A549 (cell line): ENCODE results near the gene TMEM154. TPM values are rescaled to one million over a fixed set of nuclear protein-coding genes. Genes with fewer than 3 reads are reported as not detected.

ENCODE experiments used
- ATAC-seq, 2 experiments: fragments of 200-7000 bp in 1 of 2; fragments of >200 bp in 1 of 2; cut with Nextera tagmentation in 1 of 2; cut with Tn5 transposase in 1 of 2; 3 replicates each; pipeline versions ENCODE4 v1.8.0 to v1.9.1; 2018 to 2020; ENCODE audit warnings: mild to moderate bottlenecking in 1 of 2, moderate library complexity in 1 of 2
- CTCF ChIA-PET: fragments of 300-600 bp; sonication (Branson Sonifier 250); formaldehyde crosslinking; extraction: SDS; loops from one replicate; lab custom pipeline; 2021; ENCODE audit warnings: antibody characterized with exemption, inconsistent platforms; lab: Yijun Ruan, JAX
- POLR2A ChIA-PET: fragments of 350-600 bp; formaldehyde crosslinking; extraction: SDS; loops from one replicate; lab custom pipeline; 2021; ENCODE audit warnings: antibody characterized with exemption, inconsistent platforms; lab: Yijun Ruan, JAX
- DNase-seq, 2 experiments: peaks; one replicate each; pipeline versions ENCODE4 v3.0.0 to v3.0.0-alpha.2; 2011 to 2016; ENCODE audit warnings: low read depth in 1 of 2, low spot score in 1 of 2
- FAIRE-seq: peaks from 2 replicates; lab custom pipeline; 2011; peaks lifted over from hg19 to GRCh38; lab: Jason Lieb, UNC
- H3K27ac ChIP-seq, 2 experiments: fragments of >200 bp; sonication (Bioruptor Twin); formaldehyde crosslinking; 3 replicates each; pipeline ENCODE4 v1.5.1; 2016 to 2017
- H3K4me1 ChIP-seq: fragments of >200 bp; sonication (Bioruptor Twin); formaldehyde crosslinking; 3 replicates; pipeline ENCODE4 v1.6.1; 2016
- H3K4me2 ChIP-seq: fragments of >200 bp; sonication (Bioruptor Twin); formaldehyde crosslinking; 3 replicates; pipeline ENCODE4 v1.6.1; 2016
- H3K4me3 ChIP-seq: fragments of >200 bp; sonication (Bioruptor Twin); formaldehyde crosslinking; 3 replicates; pipeline ENCODE4 v1.5.1; 2016
- H3K9me3 ChIP-seq: fragments of >200 bp; sonication (Bioruptor Twin); formaldehyde crosslinking; 3 replicates; pipeline ENCODE4 v1.6.1; 2016
- ATOH8 ChIP-seq: fragments of 250-450 bp; sonication (Bioruptor Pico); IDR thresholded peaks from 2 replicates; pipeline ENCODE4 v1.5.0; 2020; ENCODE audit warnings: low read depth, mild to moderate bottlenecking, moderate library complexity
- BCL3 ChIP-seq: fragments of >200 bp; sonication (Bioruptor Twin); formaldehyde crosslinking; IDR thresholded peaks from 3 replicates; pipeline ENCODE4 v1.6.1; 2016
- BHLHE40 ChIP-seq: IDR thresholded peaks from 2 replicates; pipeline ENCODE4 v1.6.1; 2012; ENCODE audit warnings: low read depth, low read length, inconsistent platforms
- CBX2 ChIP-seq: fragments of 200-600 bp; sonication (generic); IDR thresholded peaks from 2 replicates; pipeline ENCODE4 v1.6.1; 2016; ENCODE audit warnings: low read depth, mild to moderate bottlenecking, borderline replicate concordance
- CBX8 ChIP-seq: fragments of 200-600 bp; sonication (generic); IDR thresholded peaks from 2 replicates; pipeline ENCODE4 v1.6.1; 2016
- CEBPB ChIP-seq, 2 experiments: fragments of >200 bp in 1 of 2; sonication (Bioruptor Twin) in 1 of 2; formaldehyde crosslinking in 1 of 2; IDR thresholded peaks; 2 replicates each; pipeline ENCODE4 v1.6.1; 2012 to 2016
- CHD2 ChIP-seq: fragments of 150-350 bp; IDR thresholded peaks from 2 replicates; pipeline ENCODE4 v1.6.1; 2014; ENCODE audit warnings: low read length; ENCODE audit not compliant: partially characterized antibody
- CHD4 ChIP-seq: fragments of 200-600 bp; sonication (generic); IDR thresholded peaks from 2 replicates; pipeline ENCODE4 v1.6.1; 2016; ENCODE audit warnings: antibody characterized with exemption, mild to moderate bottlenecking, borderline replicate concordance
- E2F6 ChIP-seq: IDR thresholded peaks from 2 replicates; pipeline ENCODE4 v1.6.1; 2012; ENCODE audit warnings: low read depth, borderline replicate concordance
- EHMT2 ChIP-seq: fragments of 200-600 bp; sonication (generic); IDR thresholded peaks from 2 replicates; pipeline ENCODE4 v1.6.1; 2016; ENCODE audit warnings: antibody characterized with exemption, low read depth, mild to moderate bottlenecking, moderate library complexity
- ESRRA ChIP-seq: fragments of 150-350 bp; IDR thresholded peaks from 2 replicates; pipeline ENCODE4 v1.6.1; 2014; ENCODE audit warnings: mild to moderate bottlenecking, low read length, borderline replicate concordance
- FOSB ChIP-seq: fragments of 250-450 bp; sonication (Bioruptor Pico); IDR thresholded peaks from 2 replicates; pipeline ENCODE4 v1.5.0; 2020; ENCODE audit warnings: mild to moderate bottlenecking, moderate library complexity
- HES2 ChIP-seq: fragments of >200 bp; sonication (Bioruptor Twin); formaldehyde crosslinking; IDR thresholded peaks from 2 replicates; pipeline ENCODE4 v1.6.1; 2016
- HEYL ChIP-seq: fragments of 250-450 bp; sonication (Bioruptor Pico); IDR thresholded peaks from 2 replicates; pipeline ENCODE4 v1.8.0; 2021; ENCODE audit warnings: mild to moderate bottlenecking, moderate library complexity
- HMGXB4 ChIP-seq: fragments of 250-450 bp; sonication (Bioruptor Pico); IDR thresholded peaks from 2 replicates; pipeline ENCODE4 v1.5.0; 2021; ENCODE audit warnings: mild to moderate bottlenecking, moderate library complexity, borderline replicate concordance
- HOXA7 ChIP-seq: fragments of 250-450 bp; sonication (Bioruptor Pico); IDR thresholded peaks from 2 replicates; pipeline ENCODE4 v1.5.0; 2020; ENCODE audit warnings: mild to moderate bottlenecking, moderate library complexity
- JUN ChIP-seq, 2 experiments: fragments of >200 bp; sonication (Bioruptor Twin); formaldehyde crosslinking; IDR thresholded peaks; 2 replicates in 1 of 2; 3 replicates in 1 of 2; pipeline ENCODE4 v1.6.1; 2016 to 2017
- KDM5A ChIP-seq: fragments of 200-600 bp; sonication (generic); IDR thresholded peaks from 2 replicates; pipeline ENCODE4 v1.6.1; 2016; ENCODE audit warnings: antibody characterized with exemption, mild to moderate bottlenecking
- MAZ ChIP-seq: fragments of 150-350 bp; IDR thresholded peaks from 2 replicates; pipeline ENCODE4 v1.6.1; 2014; ENCODE audit warnings: antibody characterized with exemption, low read depth, low read length, borderline replicate concordance
- MYC ChIP-seq: IDR thresholded peaks from 2 replicates; pipeline ENCODE4 v1.6.1; 2012; ENCODE audit warnings: mild to moderate bottlenecking, inconsistent platforms, low read length, improper control_type of control experiment, borderline replicate concordance
- NFE2L2 ChIP-seq: fragments of 150-350 bp; conservative IDR thresholded peaks from 2 replicates; pipeline ENCODE4 v1.6.1; 2014; ENCODE audit warnings: low read length
- PHF8 ChIP-seq: fragments of 200-600 bp; sonication (generic); IDR thresholded peaks from 2 replicates; pipeline ENCODE4 v1.6.1; 2016; ENCODE audit warnings: low read depth, mild to moderate bottlenecking, antibody characterized with exemption, moderate library complexity, borderline replicate concordance
- POLR2AphosphoS2 ChIP-seq: conservative IDR thresholded peaks from 2 replicates; pipeline ENCODE4 v1.6.1; 2012; ENCODE audit warnings: low read length, improper control_type of control experiment, inconsistent platforms
- RCOR1 ChIP-seq: fragments of 150-350 bp; IDR thresholded peaks from 2 replicates; pipeline ENCODE4 v1.6.1; 2014; ENCODE audit warnings: antibody characterized with exemption, low read length, low read depth
- SREBF2 ChIP-seq: fragments of 450-650 bp; IDR thresholded peaks from 2 replicates; pipeline ENCODE4 v1.6.1; 2014; ENCODE audit warnings: mild to moderate bottlenecking, moderate library complexity
- TP53 ChIP-seq: fragments of 250-450 bp; sonication (Bioruptor Pico); IDR thresholded peaks from 2 replicates; pipeline ENCODE4 v1.5.0; 2021; ENCODE audit warnings: mild to moderate bottlenecking, moderate library complexity
- ZNF302 ChIP-seq: fragments of 250-450 bp; sonication (Bioruptor Pico); IDR thresholded peaks from 2 replicates; pipeline ENCODE4 v1.9.0; 2021; ENCODE audit warnings: inconsistent platforms, mild to moderate bottlenecking, moderate library complexity
- WGBS: methylation state at CpG from one replicate; pipeline ENCODE4 v1.1.6; 2017; ENCODE audit errors: missing lambda C conversion rate; 5-methylcytosine and 5-hydroxymethylcytosine counted together
- polyA plus RNA-seq, 4 experiments: library from polyadenylated mRNA; depleted of rRNA in 3 of 4; stranded (reverse); fragments of >200 nt; fragmentation: RNase III in 1 of 4; extraction: RNeasy Plus Mini Kit Qiagen cat#74134 plus additional on column Dnase treatment in 1 of 4; gene quantifications; 2 replicates in 3 of 4; 3 replicates in 1 of 4; pipeline ENCODE4 v1.2.3, GENCODE V29; 2011 to 2017

TMEM154 gene
- polyA plus RNA-seq, 2 of the 4 experiments (the other 2 are of a cell fraction), result 0.05 to 0.31 TPM

- TF ChIP-seq CEBPB (IDR thresholded peaks at IDR 0.05) (no peak), CBX2 (no peak)
These were observed 3.5 kb downstream of the TMEM154 start (continued) for GRCh38 chr4:152676052-152676854.

GRCh38 chr4:152674359-152674758, 5.4 kb downstream of the TMEM154 start:
- FAIRE-seq, result no peak
- DNase-seq, result no peak
- Histone ChIP-seq H3K4me1 (no peaks in the 10 kb centered on the region), H3K4me3 (no peak overlapping the region), H3K4me2 (no peak overlapping the region), H3K9me3 (no peaks in the 10 kb centered on the region), H3K27ac (no peak overlapping the region)
- ChIA-PET POLR2A (no interaction called here), CTCF (no interaction called here)
- ATAC-seq, result no peak
- TF ChIP-seq KDM5A (no peak), ZNF302 (CRISPR knock-in tag) (no peak), FOSB (CRISPR knock-in tag) (no peak), BHLHE40 (no peak), RCOR1 (no peak), EHMT2 (no peak), HES2 (no peak), CHD2 (no peak), HOXA7 (CRISPR knock-in tag) (no peak), E2F6 (no peak), PHF8 (no peak), HMGXB4 (CRISPR knock-in tag) (no peak), ESRRA (no peak)
- 73% methylated on average over 3 of the region's 3 CpGs for WGBS

GRCh38 chr4:152673489-152673888, 6.3 kb downstream of the TMEM154 start:
- CTCF ChIA-PET, result no interaction called here
- Histone ChIP-seq H3K27ac (no peak overlapping the region), H3K4me2 (no peak overlapping the region), H3K4me1 (no peaks in the 10 kb centered on the region), H3K4me3 (no peak overlapping the region), H3K9me3 (no peaks in the 10 kb centered on the region)
- no peak for FAIRE-seq
- 85% methylated on average over 4 of the region's 4 CpGs for WGBS
- no peak for ATAC-seq
- TF ChIP-seq CBX2 (no peak), RCOR1 (no peak), MAZ (no peak), ESRRA (no peak), CBX8 (no peak), POLR2AphosphoS2 (no peak), MYC (no peak), ATOH8 (no peak), CHD4 (no peak), PHF8 (no peak), NFE2L2 (no peak), BCL3 (no peak), ZNF302 (CRISPR knock-in tag) (no peak), HOXA7 (CRISPR knock-in tag) (no peak), JUN (IDR thresholded peaks at IDR 0.05) (no peak), HES2 (no peak), CEBPB (IDR thresholded peaks at IDR 0.05) (no peak), TP53 (CRISPR knock-in tag) (no peak), SREBF2 (no peak), HEYL (CRISPR knock-in tag) (no peak)
- POLR2A ChIA-PET, result no interaction called here
- DNase-seq, result no peak
